ENCODE data around the gene MED29. TPM values are rescaled to one million over a fixed set of nuclear protein-coding genes. Genes with fewer than 3 reads are reported as not detected.

Gene MED29
- total RNA-seq, 1 donor from 2014 or later, result 60.8 TPM

DNA sequence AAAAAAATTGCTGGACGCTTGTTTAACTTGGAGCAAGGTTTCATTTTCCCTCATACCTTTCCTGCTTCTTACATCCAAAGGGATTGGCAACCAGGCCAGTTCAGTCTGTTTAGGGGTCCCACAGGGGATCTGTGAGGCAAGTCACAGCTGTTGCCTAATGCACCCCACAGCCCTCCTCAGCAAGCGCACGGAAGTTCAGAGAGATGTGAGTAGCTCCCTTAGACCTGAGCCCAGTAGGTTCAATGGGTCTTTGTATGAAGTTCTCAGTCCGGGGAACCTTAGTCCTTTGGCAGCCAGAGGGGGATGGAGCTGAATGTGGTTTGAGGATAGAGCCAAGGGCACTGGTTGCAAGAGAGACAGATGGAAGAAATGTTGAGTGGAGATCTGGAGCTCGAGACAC is 35.9 kb upstream of the MED29 start:
- intact Hi-C loops (cut with DNase I), result no loop called here
- Histone ChIP-seq H3K36me3 (peaks cover 66 to 80% of the 10 kb centered on the region in 2 donors), H3K27ac (no peak overlapping the region), H3K4me1 (no peaks in the 10 kb centered on the region), H3K9me3 (no peaks in the 10 kb centered on the region), H3K4me3 (no peak overlapping the region), H3K27me3 (no peaks in the 10 kb centered on the region)
- TF ChIP-seq CTCF (IDR thresholded peaks at IDR 0.05), result no peak
- no peak for DNase-seq (ENCODE audit: low spot score in 2 of 2)

- no peak for TF ChIP-seq CTCF (IDR thresholded peaks at IDR 0.05)
- Histone ChIP-seq H3K9me3 (no peaks in the 10 kb centered on the region), H3K27me3 (no peaks in the 10 kb centered on the region), H3K27ac (no peak overlapping the region), H3K36me3 (peaks cover 73 to 86% of the 10 kb centered on the region in 2 donors), H3K4me3 (no peak overlapping the region), H3K4me1 (no peaks in the 10 kb centered on the region)
- intact Hi-C loops (cut with DNase I), result no loop called here
- no peak for DNase-seq (ENCODE audit: low spot score in 2 of 2)
Measured at GRCh38 chr19:39356073-39356472, 35.1 kb upstream of the MED29 start.

DNA sequence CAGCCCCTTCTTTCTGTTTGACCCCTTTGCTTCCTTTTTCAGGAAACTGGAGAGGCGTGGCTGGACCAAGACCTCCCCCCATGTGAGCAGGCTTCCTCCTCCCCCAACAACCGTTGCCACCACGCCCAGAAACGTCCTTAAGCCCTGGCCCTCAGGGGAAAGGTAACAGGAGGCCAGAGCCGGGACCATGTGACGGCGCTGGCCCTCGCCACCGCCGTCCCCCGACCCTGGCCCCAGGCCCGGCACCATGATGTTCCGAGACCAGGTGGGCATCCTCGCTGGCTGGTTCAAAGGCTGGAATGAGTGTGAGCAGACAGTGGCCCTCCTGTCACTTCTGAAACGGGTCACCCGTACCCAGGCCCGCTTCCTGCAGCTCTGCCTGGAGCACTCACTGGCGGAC is 34.5 kb upstream of the MED29 start:
- no peaks in the 10 kb centered on the region for H3K27me3 ChIP-seq
- peaks cover 79 to 86% of the 10 kb centered on the region in 2 donors for H3K36me3 ChIP-seq
- no peak for TF ChIP-seq CTCF (IDR thresholded peaks at IDR 0.05)
- intact Hi-C loops (cut with DNase I), result no loop called here
- H3K4me3 ChIP-seq, result no peak overlapping the region
- H3K9me3 ChIP-seq, result no peaks in the 10 kb centered on the region
- no peaks in the 10 kb centered on the region for H3K4me1 ChIP-seq
- H3K27ac ChIP-seq, result no peak overlapping the region
- no peak for DNase-seq (ENCODE audit: low spot score in 2 of 2)

- DNase-seq (ENCODE audit: low spot score in 2 of 2), result no peak
- H3K9me3 ChIP-seq, result no peaks in the 10 kb centered on the region
- no peak overlapping the region for H3K27ac ChIP-seq
- no peak for TF ChIP-seq CTCF (IDR thresholded peaks at IDR 0.05)
- no peaks in the 10 kb centered on the region for H3K27me3 ChIP-seq
- intact Hi-C loops (cut with DNase I), result no loop called here
- no peak overlapping the region for H3K4me3 ChIP-seq
- no peaks in the 10 kb centered on the region for H3K4me1 ChIP-seq
- H3K36me3 ChIP-seq, result peaks cover 88 to 89% of the 10 kb centered on the region in 2 donors
Measured at GRCh38 chr19:39359026-39359425, 32.2 kb upstream of the MED29 start.

- Histone ChIP-seq H3K4me1 (no peaks in the 10 kb centered on the region), H3K9me3 (no peaks in the 10 kb centered on the region), H3K27ac (no peak overlapping the region), H3K36me3 (peaks cover 76 to 78% of the 10 kb centered on the region in 2 donors), H3K4me3 (no peak overlapping the region), H3K27me3 (no peaks in the 10 kb centered on the region)
- no peak for DNase-seq (ENCODE audit: low spot score in 2 of 2)
- intact Hi-C loops (cut with DNase I), result no loop called here
- TF ChIP-seq CTCF (IDR thresholded peaks at IDR 0.05), result no peak
Measured at GRCh38 chr19:39360599-39360998, 30.6 kb upstream of the MED29 start.
